Stomach (tissue), 9 donors: ENCODE measurements around the gene LIMS2. TPM values are rescaled to one million over a fixed set of nuclear protein-coding genes. Genes with fewer than 3 reads are reported as not detected.

Source experiments
- DNase-seq, 2 donors: peaks; one replicate each; pipeline versions ENCODE4 v3.0.0 to v3.0.0-alpha.2; 2013 to 2019
- H3K27ac ChIP-seq, 5 donors: fragments of 200-600 bp in 4 of 5; sonication (generic) in 4 of 5; one replicate each; pipeline ENCODE4 v1.5.1; 2013 to 2019; ENCODE audit warnings: mild to moderate bottlenecking in 1 of 5, moderate library complexity in 1 of 5
- H3K27me3 ChIP-seq, 3 donors: fragments of 200-600 bp; sonication (generic); one replicate each; pipeline ENCODE4 v1.5.1; 2017 to 2019; ENCODE audit warnings: mixed run types in 1 of 3
- H3K36me3 ChIP-seq, 4 donors: fragments of 200-600 bp; sonication (generic); 1 replicate in 3 of 4; 2 replicates in 1 of 4; pipeline ENCODE4 v1.5.1; 2016 to 2019
- H3K4me1 ChIP-seq, 4 donors: fragments of 200-600 bp; sonication (generic); one replicate each; pipeline ENCODE4 v1.5.1; 2016 to 2019
- H3K4me3 ChIP-seq, 4 donors: fragments of 200-600 bp; sonication (generic) in 3 of 4; one replicate each; pipeline ENCODE4 v1.5.1; 2016 to 2019; ENCODE audit warnings: mild to moderate bottlenecking in 1 of 4
- H3K9me3 ChIP-seq, 4 donors: fragments of 200-600 bp; sonication (generic); one replicate each; pipeline ENCODE4 v1.5.1; 2016 to 2019
- EP300 ChIP-seq: sonication (generic); formaldehyde crosslinking; IDR thresholded peaks from one replicate; pipeline ENCODE4 v1.6.1; 2017; ENCODE audit warnings: antibody characterized with exemption
- POLR2A ChIP-seq, 4 donors: fragments of 450-650 bp; IDR thresholded peaks; one replicate each; pipeline ENCODE4 v1.6.1; 2016; ENCODE audit warnings: antibody characterized with exemption in 4 of 4, control low read depth in 2 of 4, mild to moderate bottlenecking in 1 of 4, moderate library complexity in 1 of 4
- POLR2AphosphoS5 ChIP-seq, 3 donors: sonication (generic); formaldehyde crosslinking; IDR thresholded peaks; one replicate each; pipeline ENCODE4 v1.6.1; 2016; ENCODE audit warnings: antibody characterized with exemption in 3 of 3
- WGBS, 5 donors: extraction: QIAGEN DNeasy Blood & Tissue Kit in 3 of 5; methylation state at CpG; one replicate each; pipeline versions ENCODE4 v1.1.5 to v1.1.7; 2013 to 2018; 5-methylcytosine and 5-hydroxymethylcytosine counted together
- intact Hi-C: fragments of 100-400 bp; cut with DNase I; formaldehyde crosslinking; loops from one replicate; pipeline ENCODE4 v1.15.1; 2023; ENCODE audit warnings: low total_unique reads
- polyA plus RNA-seq, 3 donors: library from polyadenylated mRNA; stranded (reverse); fragments of 200-250 nt; gene quantifications; one replicate each; pipeline ENCODE4 v1.2.3, GENCODE V29; 2013
- total RNA-seq, 5 donors: library from RNA; depleted of rRNA; stranded (reverse); fragments of >200 nt; gene quantifications; one replicate each; pipeline versions ENCODE4 v1.1.0 to v1.2.3, GENCODE V29; 2014 to 2016
- TF ChIP-seq, protein P1 (sequence below), 7 experiments: fragments of 450-650 bp in 4 of 7; fragments of 200-600 bp in 3 of 7; sonication (generic) in 3 of 7; IDR thresholded peaks; one replicate each; pipeline ENCODE4 v1.5.1; 2016 to 2019; ENCODE audit warnings: antibody characterized with exemption in 7 of 7, control low read depth in 2 of 7, mild to moderate bottlenecking in 1 of 7
- donor health status: healthy with polysubstance abuse.
- donor health status: Bipolar disorder and iron deficiency.
- donor health status: healthy.

Gene LIMS2
- total and polyA plus RNA-seq, 8 donors: 30.3 to 94.1 (median 59.5) TPM

DNA sequence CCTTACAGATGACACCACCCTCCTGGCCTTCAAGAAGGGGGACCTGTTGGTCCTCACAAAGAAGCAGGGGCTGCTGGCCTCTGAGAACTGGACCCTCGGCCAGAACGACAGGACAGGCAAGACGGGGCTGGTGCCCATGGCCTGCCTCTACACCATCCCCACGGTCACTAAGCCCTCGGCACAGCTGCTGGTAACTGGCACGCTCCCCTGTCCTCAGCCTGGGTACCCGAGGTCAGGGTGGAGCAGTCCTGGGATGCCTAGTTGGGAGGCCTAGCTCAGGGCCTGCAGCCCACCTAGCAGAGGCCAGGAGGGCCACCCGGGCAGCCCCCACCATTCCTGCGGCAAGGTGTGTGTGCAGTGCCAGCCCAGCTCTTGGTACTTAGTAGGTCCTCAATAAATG, 45.7 kb downstream of the LIMS2 start:
- Histone ChIP-seq H3K9me3 (no peaks in the 10 kb centered on the region), H3K4me1 (peaks cover 0 to 32% (median 24%) of the 10 kb centered on the region in 4 donors), H3K36me3 (no peaks in the 10 kb centered on the region), H3K4me3 (no peak overlapping the region), H3K27ac (no peak overlapping the region), H3K27me3 (peaks cover 0 to 25% (median 8%) of the 10 kb centered on the region in 3 donors)
- TF ChIP-seq POLR2A (IDR thresholded peaks at IDR 0.05) (no peak), EP300 (no peak), POLR2AphosphoS5 (IDR thresholded peaks at IDR 0.05) (no peak)
- TF ChIP-seq, protein P1, sequence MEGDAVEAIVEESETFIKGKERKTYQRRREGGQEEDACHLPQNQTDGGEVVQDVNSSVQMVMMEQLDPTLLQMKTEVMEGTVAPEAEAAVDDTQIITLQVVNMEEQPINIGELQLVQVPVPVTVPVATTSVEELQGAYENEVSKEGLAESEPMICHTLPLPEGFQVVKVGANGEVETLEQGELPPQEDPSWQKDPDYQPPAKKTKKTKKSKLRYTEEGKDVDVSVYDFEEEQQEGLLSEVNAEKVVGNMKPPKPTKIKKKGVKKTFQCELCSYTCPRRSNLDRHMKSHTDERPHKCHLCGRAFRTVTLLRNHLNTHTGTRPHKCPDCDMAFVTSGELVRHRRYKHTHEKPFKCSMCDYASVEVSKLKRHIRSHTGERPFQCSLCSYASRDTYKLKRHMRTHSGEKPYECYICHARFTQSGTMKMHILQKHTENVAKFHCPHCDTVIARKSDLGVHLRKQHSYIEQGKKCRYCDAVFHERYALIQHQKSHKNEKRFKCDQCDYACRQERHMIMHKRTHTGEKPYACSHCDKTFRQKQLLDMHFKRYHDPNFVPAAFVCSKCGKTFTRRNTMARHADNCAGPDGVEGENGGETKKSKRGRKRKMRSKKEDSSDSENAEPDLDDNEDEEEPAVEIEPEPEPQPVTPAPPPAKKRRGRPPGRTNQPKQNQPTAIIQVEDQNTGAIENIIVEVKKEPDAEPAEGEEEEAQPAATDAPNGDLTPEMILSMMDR (IDR thresholded peaks at IDR 0.05): no peak
- 53 to 78% (median 74%) methylated on average over 3 to 9 of the region's 9 CpGs for WGBS, 5 donors
- intact Hi-C loops: no loop called here
- DNase-seq: no peak

DNA sequence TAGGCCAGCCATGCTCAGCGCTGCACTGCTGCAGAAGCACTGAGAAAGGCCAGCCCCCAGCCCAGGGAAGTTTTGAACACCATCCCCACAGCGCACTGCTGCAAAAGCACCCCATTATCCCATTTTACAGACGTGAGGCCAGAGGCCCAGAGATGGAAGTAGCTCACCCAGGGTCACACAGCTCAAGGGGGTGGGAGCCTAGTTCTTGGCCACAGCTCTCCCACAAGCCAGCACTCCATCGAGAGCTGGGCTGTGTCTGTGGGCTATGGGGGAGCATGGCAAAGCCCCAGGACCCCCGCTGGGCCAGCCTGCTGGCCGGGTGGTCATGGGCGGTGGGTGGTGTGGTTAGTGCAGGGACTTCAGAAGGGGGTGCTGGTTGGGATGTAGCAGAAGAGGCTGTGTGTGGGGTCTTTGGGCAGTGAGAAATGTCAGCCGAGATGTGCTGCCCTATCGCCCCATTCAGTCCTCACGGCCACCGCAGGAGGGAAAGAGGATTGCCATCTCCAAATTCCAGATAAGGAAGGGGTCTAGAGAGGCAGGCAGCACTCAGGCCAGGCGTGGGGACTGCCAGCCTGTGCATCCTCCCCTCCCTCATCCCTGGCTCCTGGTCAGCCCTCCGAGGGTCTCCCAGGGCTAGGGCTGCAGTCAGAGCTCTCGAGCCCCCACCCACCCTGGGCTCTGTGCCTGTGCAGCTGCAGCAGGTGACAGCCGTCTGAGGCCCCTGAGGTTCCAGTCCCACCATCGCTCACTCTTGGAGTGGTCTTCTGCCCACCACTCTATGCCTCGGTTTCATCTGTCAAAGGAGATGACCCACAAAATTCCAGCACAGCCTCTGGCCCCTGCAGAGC, 46.3 kb downstream of the LIMS2 start:
- Histone ChIP-seq H3K9me3 (no peaks in the 10 kb centered on the region), H3K36me3 (no peaks in the 10 kb centered on the region), H3K27me3 (peaks cover 0 to 31% (median 9%) of the 10 kb centered on the region in 3 donors), H3K4me3 (no peak overlapping the region), H3K4me1 (peaks cover 0 to 26% (median 18%) of the 10 kb centered on the region in 4 donors), H3K27ac (no peak overlapping the region)
- TF ChIP-seq, protein P1 (IDR thresholded peaks at IDR 0.05): no peak
- TF ChIP-seq EP300 (no peak), POLR2A (IDR thresholded peaks at IDR 0.05) (no peak), POLR2AphosphoS5 (IDR thresholded peaks at IDR 0.05) (no peak)
- intact Hi-C loops: no loop called here
- no peak for DNase-seq
- 73 to 84% (median 75%) methylated on average over 12 to 17 of the region's 17 CpGs for WGBS, 5 donors

DNA sequence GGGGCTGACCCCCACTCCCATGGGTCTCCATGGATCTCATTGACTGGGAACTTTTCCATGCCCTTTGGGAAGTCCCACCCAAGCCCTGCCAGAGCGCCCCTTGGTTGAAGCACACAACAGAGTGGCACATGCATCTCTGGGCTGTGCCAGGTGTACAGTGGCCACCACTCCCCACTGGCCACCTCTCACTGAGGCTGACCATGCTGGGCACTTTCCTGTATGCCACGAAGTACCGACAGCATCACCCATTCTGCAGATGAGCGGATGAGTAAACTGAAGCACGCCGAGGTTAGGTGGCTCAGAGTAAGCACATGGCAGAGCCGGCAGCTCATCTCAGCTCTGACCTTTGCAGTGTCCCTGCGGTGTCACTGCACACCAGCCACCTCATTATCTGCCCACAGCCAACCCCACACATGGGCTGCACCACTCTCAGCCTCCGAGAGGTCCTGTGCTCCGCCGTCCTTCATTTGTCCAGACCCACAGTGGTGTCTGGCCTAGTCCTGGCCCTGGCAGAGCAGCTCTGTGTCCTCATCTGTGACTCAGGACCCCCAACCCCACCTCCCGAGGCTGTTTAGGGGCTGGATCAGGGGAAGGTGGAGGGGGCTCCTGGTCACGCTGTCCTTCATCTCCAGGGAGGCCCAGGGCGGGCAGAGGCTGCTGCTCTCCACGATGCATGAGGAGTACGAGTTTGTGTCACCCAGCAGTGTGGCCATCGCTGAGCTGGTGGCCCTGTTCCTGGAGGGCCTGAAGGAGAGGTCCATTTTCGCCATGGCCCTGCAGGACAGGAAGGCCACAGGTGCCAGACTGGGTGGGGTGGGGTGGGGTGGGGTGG, 47.4 kb downstream of the LIMS2 start:
- Histone ChIP-seq H3K27me3 (peaks cover 0 to 41% (median 9%) of the 10 kb centered on the region in 3 donors), H3K9me3 (no peaks in the 10 kb centered on the region), H3K27ac (no peak overlapping the region), H3K4me1 (peaks cover 0 to 15% (median 8%) of the 10 kb centered on the region in 4 donors), H3K4me3 (no peak overlapping the region), H3K36me3 (no peaks in the 10 kb centered on the region)
- no peak for TF ChIP-seq POLR2AphosphoS5 (IDR thresholded peaks at IDR 0.05)
- TF ChIP-seq, protein P1 (IDR thresholded peaks at IDR 0.05): no peak
- TF ChIP-seq EP300: no peak
- no peak for TF ChIP-seq POLR2A (IDR thresholded peaks at IDR 0.05)
- 84 to 88% (median 86%) methylated on average over 13 to 18 of the region's 18 CpGs for WGBS, 5 donors
- intact Hi-C loops: no loop called here
- DNase-seq: no peak
